GM19351 (cell line): ENCODE measurements around the gene SAMD4B.
A peak's percentile ranks its signal among the peaks of the same experiment; 100 is the strongest.

Source experiments
- ATAC-seq: cut with Tn5 transposase; IDR thresholded peaks from one replicate; pipeline ENCODE4 v1.9.1; 2021; ENCODE audit warnings: mild to moderate bottlenecking, moderate library complexity; ENCODE audit not compliant: unreplicated experiment

Gene SAMD4B

DNA sequence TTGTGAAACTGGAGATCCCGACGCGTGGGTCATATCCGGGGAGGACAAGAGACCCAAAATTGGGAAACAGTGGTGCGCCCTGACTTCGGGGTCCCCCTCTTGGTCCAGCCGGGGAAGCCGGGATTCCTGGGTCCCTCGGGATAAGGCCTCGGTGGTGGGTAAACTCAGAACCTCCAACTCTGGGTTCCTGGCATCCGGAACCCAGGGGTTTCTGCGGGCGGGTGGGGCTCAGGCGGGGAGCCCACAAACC, 65.1 kb downstream of the SAMD4B start:
- no peak for ATAC-seq

DNA sequence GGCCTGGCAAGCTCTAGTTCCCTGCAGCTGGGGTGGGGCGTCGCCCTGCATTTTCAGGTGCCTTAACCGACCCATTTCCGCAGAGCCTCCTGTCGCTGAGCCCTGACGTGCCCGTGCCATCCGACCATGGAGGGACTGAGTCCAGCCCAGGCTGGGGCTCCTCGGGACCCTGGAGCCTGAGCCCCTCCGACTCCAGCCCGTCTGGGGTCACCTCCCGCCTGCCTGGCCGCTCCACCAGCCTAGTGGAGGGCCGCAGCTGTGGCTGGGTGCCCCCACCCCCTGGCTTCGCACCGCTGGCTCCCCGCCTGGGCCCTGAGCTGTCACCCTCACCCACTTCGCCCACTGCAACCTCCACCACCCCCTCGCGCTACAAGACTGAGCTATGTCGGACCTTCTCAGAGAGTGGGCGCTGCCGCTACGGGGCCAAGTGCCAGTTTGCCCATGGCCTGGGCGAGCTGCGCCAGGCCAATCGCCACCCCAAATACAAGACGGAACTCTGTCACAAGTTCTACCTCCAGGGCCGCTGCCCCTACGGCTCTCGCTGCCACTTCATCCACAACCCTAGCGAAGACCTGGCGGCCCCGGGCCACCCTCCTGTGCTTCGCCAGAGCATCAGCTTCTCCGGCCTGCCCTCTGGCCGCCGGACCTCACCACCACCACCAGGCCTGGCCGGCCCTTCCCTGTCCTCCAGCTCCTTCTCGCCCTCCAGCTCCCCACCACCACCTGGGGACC, 65.6 kb downstream of the SAMD4B start:
- ATAC-seq = no peak

DNA sequence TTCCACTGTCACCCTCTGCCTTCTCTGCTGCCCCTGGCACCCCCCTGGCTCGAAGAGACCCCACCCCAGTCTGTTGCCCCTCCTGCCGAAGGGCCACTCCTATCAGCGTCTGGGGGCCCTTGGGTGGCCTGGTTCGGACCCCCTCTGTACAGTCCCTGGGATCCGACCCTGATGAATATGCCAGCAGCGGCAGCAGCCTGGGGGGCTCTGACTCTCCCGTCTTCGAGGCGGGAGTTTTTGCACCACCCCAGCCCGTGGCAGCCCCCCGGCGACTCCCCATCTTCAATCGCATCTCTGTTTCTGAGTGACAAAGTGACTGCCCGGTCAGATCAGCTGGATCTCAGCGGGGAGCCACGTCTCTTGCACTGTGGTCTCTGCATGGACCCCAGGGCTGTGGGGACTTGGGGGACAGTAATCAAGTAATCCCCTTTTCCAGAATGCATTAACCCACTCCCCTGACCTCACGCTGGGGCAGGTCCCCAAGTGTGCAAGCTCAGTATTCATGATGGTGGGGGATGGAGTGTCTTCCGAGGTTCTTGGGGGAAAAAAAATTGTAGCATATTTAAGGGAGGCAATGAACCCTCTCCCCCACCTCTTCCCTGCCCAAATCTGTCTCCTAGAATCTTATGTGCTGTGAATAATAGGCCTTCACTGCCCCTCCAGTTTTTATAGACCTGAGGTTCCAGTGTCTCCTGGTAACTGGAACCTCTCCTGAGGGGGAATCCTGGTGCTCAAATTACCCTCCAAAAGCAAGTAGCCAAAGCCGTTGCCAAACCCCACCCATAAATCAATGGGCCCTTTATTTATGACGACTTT, 66.4 kb downstream of the SAMD4B start:
- ATAC-seq = no peak

DNA sequence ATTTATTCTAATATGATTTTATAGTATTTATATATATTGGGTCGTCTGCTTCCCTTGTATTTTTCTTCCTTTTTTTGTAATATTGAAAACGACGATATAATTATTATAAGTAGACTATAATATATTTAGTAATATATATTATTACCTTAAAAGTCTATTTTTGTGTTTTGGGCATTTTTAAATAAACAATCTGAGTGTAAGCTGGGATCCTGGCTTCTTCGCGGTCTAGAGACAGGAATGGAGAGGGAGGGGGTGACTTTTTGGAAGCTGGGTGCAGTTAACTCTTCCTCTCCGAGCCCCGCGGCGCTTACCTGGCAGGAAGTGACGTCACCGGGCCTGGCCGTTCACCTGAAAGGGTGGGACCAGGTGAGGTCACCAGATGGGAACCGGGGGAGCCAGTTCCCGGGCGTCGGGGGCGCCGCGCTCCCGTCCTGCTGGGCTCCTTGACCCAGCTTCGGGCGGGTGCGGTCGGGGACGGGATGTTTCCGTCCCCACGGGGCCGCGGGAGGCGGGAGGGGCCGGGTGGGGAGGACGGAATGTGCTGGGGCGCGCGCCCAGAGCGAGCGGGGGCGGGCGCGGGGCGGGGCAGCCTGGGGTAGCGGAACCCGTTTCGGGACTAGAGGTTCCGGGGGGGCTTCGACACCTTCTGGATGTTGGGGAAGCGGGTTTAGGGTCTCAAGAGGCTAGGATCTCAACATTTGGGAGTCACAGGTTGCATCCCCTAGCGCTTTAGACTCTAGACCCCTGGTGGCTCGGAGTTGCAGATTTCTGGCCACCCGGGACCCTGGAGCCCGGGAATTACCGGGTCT, 67.2 kb downstream of the SAMD4B start:
- no peak for ATAC-seq

- no peak for ATAC-seq
Observed at GRCh38 chr19:39410017-39410830, 68.0 kb downstream of the SAMD4B start.

DNA sequence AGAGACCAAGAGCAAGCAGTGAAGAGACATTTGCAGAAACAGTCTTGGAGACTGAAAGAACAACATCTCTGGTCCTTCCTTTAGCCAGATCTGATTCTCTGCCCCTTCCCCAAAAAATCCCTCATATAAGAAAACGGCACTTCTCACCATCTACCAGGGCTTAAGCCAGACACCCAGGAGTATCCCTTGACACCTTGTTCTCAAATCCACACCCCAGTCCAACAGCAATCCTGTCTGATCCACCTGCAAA, 68.5 kb downstream of the SAMD4B start:
- no peak for ATAC-seq

- no peak for ATAC-seq
Observed at GRCh38 chr19:39411081-39411831, 69.0 kb downstream of the SAMD4B start.

DNA sequence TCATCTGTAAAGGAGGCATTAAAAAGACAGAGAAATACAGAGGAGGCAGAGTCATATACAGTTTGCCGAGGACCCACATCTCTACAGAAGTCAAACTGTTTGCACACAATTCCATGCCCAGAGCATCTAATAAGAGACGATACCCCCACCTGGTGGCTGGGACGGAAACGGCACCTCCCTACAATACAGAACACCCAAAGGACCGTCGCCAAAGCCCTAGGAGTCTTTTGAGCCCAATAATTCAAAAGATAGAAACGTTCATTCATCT, 69.5 kb downstream of the SAMD4B start:
- peak; percentile 21 for ATAC-seq

GRCh38 chr19:39412100-39412866, 70.1 kb downstream of the SAMD4B start, which contains the start of gene PLEKHG2:
Gene PLEKHG2, plus strand, starts transcription at chr19:39412669. Its CDS starts 1,418 bp downstream, at chr19:39414087.
- peak; percentile 58 for ATAC-seq

DNA sequence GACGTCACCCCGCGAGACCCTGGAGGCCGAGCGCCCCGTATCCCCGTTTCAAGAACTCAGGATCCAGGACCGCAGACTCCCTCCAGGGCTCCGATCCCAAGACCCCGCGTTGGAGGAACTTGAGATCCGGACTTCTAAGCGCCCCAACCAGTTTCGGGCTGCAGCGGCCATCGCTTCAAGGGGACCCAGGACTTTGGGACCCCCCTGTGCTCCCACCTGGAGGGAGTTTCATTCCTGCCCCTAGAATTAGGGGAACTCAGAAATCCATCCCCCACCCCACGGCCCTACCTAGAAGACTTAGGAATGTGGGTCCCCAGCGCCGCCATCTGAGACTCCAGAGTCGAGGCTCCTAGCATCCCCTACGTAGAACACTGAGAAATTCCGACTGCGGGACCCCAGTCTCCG, 70.6 kb downstream of the SAMD4B start:
- ATAC-seq = no peak

- ATAC-seq = no peak
Observed at GRCh38 chr19:39413272-39413910, 71.2 kb downstream of the SAMD4B start.

DNA sequence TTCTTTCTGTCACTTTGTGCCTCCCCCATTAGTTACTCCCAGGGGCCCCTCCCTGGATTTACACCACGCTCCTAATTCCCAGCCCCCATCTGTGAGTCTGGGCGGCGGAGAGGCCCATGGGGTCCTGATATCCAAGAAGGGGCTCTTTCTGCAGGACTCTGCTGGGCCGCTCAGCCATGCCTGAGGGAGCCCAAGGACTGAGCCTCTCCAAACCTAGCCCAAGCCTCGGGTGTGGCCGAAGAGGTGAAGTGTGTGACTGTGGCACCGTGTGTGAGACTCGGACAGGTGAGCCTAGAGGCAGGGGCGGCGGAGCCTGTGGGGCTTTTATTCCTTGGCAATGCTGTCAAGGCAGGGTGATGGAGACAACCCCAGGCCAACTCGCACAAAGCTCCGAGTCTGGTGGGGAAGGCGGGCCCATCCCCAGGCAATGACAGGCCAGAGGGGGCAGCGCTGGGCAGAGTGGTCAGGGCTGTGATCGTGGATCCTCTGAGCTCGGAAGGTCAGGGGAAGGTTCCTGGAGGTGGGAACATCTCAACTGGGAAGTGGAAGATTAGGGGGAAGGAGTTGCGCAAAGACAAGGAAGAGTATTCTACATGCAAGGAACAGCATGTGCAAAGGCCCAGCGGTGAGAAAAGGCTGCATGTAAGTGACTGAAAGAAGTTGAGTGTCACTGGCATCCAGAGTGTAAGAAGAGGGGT, 71.8 kb downstream of the SAMD4B start:
- no peak for ATAC-seq

GRCh38 chr19:39415111-39416046, 73.2 kb downstream of the SAMD4B start:
- ATAC-seq = no peak

GRCh38 chr19:39416152-39417120, 74.2 kb downstream of the SAMD4B start:
- no peak for ATAC-seq

DNA sequence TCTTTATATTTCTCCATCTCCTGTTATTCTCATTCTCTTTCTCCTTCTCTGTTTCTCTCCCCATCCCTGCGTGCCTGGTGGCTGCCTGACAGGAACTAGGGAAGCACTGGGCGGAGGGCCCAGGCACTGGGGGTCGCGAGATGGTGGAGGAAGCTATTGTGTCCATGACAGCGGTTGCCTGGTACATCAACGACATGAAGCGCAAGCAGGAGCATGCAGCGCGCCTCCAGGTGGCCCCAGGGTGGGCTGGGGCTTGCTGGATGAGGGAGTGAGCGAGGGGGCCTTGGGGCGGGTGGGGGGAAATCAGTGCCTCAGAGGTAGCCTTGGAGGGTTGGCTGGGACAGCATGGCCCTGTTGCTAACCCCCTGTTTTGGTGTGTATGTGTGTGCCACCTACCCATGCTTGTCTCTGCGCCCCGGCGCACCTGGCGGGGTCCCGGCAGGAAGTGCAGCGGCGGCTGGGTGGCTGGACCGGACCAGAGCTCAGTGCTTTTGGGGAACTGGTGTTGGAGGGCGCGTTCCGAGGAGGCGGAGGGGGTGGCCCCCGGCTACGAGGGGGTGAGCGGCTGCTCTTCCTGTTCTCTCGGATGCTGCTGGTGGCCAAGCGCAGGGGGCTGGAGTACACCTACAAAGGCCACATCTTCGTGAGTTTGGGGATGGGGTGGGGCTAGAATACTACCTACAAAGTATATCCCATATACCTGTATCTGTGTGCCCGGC, 75.4 kb downstream of the SAMD4B start:
- no peak for ATAC-seq

DNA sequence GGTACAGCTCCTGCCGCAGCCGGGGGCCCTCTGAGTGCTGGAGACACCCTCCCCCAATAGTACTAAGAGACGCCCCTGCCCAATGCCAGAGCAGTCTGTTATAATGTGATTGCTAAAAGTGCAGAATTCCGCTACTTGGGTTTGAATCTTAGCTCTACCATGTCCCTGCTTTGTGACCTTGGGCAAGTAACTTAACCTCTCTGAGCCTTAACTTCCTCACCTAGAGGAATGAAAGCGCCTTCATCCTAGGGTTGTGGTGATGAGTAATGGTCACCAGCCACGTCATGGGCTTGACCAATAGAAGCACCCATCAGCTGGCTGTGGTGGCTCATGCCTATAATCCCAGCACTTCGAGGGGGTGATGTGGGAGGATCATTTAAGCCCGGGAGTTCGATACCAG, 76.8 kb downstream of the SAMD4B start:
- ATAC-seq = no peak
